HG03175 (cell line): ENCODE data around the gene TTYH1.

Source experiments
- ATAC-seq: cut with Tn5 transposase; IDR thresholded peaks from one replicate; pipeline ENCODE4 v1.9.1; 2021; ENCODE audit warnings: mild to moderate bottlenecking, moderate library complexity; ENCODE audit not compliant: unreplicated experiment

Gene TTYH1

DNA sequence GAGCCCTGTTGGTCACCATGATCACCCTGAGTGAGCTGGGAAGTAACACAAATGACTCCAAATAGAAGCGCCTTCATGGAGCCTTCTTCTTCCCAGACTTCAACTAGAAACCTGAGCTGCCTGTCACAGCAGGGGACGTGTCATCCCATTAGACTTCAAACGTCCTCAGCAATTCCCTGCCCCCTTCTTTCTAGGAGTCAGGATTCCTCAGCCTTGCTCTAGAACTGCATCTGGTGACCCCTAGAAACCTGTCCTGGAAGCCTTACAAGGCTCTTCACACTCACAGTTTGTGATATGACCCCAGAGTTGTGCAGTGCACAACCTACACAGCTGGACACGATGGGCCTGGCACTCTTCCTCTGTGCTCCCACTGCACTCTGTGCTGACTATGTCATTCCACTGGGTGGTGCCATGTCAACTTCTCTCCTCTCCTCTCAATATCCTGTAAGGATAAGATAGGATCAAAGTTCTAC, 23.6 kb upstream of the TTYH1 start:
- ATAC-seq: no peak

DNA sequence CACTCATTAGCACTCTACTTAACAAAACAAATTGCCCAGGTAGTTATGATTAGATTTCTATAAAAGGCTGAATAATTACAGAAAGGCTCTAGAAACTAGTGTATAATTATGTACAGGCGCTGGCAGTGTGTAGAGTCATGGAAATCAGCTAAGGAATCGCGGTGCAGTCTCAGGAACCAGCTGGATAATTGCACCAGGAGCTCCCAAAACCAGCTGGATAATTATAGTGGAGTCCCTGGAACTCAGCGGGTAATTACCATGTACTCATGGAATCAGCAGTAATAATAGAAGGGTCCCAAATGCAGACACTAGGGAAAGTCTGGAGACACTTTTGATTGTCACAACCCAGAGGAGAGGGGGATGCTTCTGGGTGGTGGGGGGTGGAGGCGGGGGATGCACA, 23.2 kb upstream of the TTYH1 start:
- ATAC-seq: no peak

DNA sequence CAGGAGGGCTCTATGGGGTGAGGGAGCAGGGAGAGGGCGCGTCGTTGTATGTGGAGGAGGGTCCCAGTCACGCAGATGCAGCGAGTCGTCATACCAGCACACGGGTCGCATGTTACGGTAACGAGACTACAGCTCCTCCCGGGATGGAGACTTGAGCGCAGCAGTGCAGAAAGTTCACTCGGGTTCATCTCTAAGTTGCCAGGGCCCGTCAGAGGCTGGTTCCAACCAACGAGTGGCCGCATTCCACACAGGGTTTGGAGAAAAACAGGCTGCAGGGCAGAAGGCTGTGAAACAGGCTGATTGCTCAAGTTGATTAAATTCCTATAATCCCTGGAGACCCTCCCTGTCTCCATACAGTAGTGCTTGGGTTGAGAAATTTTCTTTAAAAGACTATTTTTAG, 21.9 kb upstream of the TTYH1 start:
- ATAC-seq: no peak

DNA sequence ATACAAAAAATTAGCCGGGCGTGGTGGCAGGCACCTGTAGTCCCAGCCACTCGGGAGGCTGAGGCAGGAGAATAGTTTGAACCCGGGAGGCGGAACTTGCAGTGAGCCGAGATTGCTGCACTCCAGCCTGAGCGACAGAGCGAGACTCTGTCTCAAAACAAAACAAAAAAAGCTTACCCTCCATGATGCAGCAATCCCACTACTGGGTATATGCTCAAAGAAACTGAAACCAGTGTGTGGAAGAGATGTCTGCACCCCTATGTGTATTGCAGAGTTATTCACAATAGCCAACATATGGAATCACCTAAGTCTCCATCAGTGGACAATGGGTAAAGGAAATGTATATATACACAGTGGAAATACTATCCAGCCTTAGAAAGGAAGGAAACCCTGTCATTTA, 19.6 kb upstream of the TTYH1 start:
- no peak for ATAC-seq

DNA sequence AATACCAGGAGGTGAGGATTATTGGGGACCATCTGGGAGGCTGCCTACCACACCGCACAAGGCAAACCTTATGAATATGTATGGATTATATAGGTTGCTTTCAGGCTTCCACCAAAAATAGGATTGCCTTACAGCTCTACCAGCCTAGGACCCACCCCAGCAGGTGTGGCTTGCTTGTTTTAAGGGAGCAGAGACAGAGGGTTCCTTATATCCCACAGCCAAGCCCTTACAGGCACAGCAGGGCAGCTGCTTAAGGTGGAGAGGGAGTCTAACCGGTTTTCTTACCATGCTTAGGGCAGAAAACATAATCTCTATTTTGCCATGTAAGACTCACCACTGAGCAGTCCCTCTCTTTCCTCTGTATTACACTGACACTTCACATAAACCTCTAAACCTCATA, 16.1 kb upstream of the TTYH1 start:
- ATAC-seq: no peak

DNA sequence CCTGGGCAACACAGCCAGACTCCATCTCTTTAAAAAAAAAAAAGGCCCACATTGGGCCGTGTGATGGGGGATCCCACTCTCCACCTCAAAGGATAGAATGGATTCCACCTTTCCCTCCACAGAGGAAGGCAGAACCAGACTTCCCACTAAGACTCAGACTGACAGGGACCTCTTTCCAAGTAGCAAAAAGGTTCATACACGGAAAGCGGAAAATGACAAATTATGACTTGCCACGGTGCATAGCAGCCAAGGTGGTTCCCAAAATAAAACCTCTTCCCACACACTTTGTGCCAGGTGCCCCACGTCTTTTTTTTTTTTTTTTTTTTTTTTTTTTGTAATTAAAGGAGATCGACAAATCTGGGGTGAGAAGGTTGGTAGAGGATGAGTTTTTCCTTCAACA, 14.4 kb upstream of the TTYH1 start:
- no peak for ATAC-seq

DNA sequence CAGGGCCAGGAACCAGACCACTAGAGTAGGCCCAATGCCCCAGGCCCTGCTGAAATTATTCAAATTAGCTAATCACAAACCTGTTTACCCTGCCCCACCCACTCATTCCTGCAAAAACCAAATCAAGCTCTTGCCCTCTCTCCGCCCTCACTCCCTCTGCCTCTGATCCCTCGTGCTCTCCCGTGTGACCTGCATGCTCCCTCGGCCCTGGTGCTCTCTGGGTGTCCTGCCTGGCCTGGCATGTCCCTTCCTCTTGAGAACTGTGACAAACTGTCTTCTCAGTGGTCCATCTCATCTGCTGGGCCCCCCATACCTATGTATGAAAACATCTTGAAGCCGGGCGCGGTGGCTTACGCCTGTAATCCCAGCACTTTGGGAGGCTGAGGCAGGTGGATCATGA, 12.2 kb upstream of the TTYH1 start:
- ATAC-seq: no peak

DNA sequence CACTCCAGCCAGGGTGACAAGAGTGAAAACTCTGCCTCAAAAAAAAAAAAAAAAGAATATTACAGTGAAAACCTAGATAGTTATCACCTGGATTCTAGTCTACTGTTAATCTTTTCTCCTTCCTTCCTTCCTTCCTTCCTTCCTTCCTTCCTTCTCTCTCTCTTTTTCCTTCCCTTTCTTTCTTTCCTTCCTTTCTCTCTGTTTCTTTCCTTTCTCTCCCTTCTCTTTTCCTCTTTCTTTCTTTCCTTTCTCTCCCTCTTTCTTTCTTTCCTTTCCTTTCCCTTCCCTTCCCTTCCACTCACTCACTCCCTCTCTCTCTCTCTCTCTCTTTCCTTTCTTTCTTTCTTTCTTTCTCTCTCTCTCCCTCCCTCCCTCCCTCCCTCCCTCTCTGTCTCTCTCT, 9.6 kb upstream of the TTYH1 start:
- no peak for ATAC-seq

DNA sequence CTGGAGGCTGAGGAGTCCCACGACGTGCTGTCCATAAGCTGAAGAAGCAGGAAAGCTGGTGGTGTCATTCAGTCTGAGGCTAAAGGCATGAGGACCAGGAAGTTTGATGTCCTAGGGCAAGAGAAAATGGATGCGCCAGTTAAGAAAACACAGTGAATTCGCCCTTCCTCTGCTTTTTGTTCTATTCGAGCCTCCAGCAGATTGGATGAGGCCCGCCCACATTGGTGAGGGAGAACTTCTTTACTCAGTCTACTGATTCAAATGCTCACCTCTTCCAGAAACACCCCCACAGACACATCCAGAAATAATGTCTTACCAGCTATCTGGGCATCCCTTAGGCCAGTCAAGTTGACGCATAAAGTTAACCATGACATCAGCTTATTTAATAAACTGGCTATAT, 7.5 kb upstream of the TTYH1 start:
- no peak for ATAC-seq

DNA sequence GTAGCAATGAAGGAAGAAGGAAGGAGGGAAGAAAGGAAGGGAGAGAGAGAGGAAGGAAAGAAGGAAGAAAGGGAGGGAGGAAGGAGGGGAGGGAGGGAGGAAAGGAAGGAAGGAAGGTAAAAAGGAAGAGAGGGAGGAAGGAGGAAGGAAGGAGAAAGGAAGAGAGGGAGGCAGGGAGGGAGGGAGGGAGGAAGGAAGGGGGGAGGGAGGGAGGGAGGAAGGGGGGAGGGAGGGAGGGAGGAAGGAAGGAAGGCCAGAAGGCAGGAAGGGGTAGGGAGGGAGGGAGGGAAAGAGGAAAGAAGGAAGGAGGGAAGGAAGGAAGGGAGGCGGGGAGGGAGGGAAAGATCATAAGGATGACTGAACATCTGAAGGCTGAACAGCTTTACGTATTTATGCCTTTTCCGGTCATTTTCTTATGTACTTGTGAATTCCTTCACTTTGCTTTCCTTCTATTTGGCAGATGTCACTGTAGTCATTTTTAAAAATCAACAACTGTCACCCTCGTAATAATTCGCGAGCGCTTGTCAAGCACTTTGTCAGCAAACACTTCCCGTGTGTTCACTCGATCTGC, 6.7 kb upstream of the TTYH1 start:
- ATAC-seq: no peak

DNA sequence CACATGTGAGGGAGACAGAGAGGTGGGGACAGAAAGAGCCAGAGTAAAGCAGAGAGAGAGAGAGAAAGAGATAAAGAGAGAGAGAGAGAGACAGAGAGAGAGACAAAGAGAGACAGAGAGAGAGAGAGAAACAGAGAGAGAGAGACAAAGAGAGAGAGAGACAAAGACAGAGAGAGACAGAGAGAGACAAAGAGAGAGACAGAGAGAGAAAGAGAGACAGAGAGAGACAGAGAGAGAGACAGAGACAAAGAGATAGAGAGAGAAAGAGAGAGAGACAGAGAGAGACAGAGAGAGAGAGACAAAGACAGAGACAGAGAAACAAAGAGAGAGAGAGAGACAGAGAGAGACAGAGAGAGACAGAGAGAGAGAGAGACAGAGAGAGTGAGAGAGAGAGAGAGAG, 4.2 kb upstream of the TTYH1 start:
- no peak for ATAC-seq

DNA sequence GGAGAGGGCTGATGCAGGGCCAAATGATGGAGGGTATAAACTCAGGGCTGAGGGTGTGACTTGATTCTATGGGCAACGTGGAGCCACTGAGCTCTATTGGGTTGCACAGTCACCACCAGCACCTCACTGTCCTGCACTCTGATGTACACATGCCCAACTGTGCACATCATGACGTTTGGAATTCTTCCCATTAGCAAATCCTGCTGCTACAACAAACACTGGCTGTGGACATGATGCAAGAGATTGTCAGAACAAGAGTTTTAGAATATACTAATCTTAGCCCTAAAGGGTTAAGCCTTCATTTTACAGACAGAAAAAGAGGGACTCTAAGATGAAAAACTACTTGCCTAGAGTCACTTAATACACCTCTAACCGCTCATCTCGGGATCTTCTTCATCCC, 2.4 kb upstream of the TTYH1 start:
- no peak for ATAC-seq

DNA sequence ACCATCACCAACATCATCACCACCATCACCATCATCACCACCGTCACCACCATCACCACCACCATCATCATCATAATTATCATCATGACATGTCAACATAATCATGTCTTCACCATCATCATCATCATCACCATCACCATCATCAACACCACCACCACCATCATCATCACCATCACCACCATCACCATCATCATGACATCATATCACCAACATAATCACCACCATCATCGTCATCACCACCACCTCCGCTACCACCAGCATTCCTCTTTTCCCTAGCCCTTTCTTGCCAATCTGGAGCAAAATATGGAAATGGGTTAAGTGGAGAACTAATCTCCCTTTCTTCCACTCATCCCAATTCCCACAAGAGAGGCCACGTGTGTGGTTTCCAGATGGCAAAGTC, 1.1 kb upstream of the TTYH1 start:
- no peak for ATAC-seq

DNA sequence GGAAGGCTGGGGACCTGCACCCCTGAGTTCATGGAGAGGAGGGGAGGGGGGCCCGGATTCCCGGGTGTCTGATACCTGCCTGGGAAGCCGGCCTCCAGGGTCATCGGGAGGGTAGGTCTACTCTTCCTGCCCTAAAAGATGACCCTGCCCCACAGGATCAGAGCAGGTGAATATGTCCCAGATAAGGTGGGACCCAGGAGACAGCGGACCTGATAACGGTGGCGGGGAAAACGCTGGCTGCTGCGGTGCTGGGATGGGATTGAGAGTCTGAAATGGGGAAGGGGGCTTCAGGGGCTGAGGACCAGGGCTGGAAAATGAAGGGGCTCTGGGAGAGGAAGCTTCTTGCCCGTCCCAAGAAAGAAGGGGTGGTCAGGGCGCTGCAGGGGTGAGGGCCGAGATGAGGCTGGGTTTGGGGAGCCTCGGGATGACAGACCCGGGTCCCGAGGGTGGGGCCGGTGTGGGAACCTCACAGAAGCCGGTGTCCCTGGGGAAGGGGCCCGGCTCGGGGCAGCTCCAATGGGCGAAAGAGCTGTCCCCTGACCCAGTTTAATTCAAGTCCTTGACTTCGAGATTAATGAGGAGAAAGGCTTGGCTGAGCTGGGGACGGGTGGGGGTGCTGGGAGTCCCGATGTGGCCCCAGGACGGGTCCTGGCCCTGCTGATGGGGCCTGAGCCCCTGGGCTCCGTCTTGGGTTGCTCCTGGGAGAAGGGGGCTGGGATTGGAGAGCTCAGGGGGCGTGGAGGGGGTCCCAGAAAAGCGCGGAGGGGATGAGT, 823 bp downstream of the TTYH1 start:
- ATAC-seq: no peak

DNA sequence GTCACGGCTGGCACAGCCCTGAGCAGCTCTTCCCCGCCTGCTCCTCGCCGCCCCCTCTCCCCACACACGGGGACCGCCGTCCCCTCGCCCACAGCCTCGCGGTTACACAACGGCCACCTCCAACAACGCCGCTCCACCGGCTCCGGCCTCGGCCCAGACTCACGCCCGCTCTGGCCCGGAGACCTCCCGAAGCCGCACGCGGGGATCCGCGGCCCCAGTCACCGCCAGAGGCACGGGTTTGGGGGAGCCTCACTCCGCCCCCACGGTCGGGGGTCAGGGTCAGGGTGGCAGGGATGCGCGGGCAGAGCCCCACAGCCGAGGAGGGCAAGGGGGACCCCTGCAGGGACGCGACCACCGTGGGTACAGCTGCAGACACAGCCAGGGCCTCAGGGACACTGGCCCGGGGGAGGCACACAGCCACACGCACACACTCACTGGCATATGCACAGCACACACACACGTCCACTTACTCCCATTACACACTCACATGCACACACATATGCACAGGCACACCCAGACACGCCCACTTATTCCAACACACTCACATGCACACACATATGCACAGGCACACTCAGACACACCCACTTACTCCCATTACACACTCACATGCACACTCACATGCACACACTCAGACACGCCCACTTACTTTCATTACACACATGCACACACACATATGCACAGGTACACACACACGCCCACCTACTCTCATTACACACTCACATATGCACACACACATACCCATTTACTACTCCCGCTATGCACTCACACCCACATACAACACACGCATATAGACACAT, 1.6 kb downstream of the TTYH1 start:
- no peak for ATAC-seq

DNA sequence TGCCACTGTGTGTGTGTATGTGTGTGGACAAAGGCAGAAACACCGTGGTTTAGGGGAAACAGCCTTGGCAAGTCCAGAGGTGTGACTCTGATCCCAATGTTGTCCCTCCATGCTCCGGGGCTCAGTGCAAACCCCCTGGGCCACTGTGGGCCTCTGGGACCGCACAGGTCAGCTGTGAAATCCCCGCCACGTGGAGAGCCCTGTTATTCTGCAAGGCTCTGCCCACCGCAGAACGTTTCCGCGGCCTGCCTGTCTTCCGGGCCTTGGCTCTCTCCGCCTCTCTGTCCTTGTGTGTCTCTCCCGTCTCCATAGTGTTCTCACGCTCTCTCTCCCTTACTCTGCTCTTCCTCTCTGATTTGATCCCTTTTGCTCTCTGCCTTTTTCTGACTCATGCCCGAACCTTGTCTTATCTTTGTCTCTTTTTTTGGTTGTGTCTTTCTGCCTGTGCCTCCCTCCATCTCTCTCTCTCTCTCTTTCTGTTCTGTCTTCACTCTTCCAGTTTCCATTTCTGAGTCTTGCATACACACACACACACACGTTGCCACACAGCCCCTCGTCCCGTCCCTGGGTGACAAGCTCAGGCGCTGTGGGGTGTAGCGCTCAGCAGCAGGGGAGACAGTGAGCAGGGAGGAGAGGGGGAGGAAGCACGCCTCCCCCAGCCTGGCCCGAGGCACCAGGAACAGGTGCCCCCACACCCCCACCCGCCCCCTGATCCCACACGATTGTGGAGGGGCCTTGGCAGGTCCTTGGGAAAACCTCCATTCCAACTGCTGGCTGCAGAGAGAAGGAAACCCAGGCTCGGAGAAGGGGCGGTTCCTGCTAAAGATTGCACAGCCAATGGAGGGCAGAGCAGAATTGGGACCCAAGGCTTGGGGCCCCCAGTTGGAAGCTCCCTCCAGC, 3.0 kb downstream of the TTYH1 start:
- ATAC-seq: no peak

DNA sequence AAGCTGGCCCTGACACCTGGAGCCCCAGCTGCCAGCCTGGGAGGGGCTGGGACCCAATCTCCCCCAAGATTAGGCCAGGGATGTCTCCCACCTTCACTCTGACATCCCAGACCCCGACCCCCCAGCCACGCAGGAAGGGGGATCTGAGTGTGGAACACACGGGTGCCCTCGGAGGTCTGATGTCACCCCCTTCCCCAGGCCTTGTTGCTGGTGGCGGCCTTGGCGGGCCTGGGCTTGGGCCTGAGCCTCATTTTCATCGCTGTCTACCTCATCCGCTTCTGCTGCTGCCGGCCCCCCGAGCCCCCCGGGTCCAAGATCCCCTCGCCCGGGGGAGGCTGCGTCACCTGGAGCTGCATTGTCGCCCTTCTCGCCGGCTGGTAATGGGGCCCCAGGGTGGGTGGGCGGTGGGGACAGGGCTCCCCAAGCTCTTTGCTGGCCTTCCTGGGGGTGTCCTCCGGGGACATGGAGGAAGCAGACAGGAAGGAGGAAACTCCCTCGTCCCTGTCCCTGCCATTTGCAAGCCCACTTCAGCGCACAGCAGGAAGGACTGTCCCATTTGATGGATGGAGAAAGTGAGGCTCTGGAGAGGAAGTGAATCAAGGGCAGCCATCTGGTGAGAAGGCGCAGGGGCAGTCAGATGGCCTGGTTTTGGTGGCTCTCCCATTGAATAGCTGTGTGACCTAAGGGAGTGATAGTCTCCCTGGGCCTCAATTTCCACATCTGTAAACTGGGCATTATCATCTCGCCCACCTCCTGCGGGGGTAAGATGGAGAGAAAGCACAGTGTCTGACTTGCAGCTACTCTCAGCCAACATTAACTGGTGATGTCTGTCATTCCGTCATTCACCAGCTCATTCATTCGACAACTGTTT, 3.9 kb downstream of the TTYH1 start:
- ATAC-seq: no peak

DNA sequence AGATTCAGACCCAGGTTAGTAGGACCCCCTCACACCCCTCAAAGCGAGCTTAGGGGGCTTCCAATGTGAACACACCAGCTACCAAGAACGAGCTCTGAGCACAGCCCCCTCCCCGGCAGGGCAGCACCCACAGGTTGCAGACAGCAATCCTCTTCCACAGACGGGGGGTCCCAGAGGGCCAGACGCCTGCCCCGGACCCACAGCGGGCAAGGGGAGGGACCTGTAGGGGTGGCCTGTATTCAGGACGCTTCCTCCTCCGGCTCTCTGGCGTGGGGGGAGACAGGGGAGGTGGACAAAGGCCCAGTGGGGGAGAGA, 4.8 kb downstream of the TTYH1 start:
- no peak for ATAC-seq

DNA sequence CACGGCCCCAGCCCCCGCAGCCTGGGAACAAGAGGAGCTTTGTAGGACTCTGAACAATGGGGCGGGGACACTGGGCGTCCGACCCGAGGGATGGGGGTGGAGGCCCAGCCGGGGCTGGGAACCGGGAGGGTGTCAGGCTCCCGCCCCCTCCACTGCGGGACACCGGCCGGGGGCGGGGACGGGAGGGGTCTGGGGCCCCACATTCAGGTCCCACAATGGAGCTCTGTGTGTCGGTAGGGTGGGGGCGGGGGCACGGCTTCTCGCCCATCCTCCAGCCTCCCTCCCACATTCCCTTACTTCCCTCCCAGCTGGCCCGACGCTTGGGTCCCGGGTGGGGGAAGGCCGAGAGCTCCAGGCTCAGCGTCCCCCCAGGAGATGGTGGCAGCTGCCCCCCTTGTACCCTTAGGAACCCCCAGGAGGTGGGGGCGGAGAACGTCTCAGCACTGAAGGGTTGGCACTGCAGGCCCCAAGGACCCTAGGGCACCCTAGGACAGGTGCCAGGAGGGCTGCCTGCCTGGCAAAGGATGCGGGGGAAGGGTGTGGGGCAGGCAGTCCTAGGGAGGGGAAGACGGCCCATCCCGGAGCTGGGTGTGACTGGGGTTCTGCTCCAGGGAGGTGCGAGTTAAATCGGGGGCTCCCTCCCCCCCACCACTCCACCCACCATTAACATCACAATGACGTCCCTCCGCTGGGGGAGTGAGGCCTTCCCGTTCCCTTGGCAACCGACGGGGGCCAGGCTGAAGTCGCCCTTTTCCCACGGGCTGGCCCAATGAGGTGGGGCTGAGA, 5.3 kb downstream of the TTYH1 start:
- no peak for ATAC-seq

DNA sequence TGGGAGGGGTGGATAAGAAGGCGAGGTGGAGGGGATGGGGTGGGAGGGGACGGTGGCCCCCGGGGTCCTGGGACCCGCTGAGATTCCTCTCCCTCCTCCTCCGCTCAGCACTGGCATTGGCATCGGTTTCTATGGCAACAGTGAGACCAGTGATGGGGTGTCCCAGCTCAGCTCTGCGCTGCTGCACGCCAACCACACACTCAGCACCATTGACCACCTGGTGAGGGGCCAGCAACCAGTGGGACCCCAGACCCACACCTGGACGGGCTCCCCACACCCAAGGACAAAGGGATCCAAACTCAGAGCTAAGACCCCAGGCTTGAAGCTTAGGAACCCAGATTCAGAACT, 5.9 kb downstream of the TTYH1 start:
- ATAC-seq: no peak
